HepG2 (cell line): ENCODE results near the gene SH3YL1. TPM values are rescaled to one million over a fixed set of nuclear protein-coding genes. Genes with fewer than 3 reads are reported as not detected.

ENCODE experiments used
- CBX5 ChIP-seq: sonication (generic); formaldehyde crosslinking; IDR thresholded peaks from 2 replicates; pipeline ENCODE4 v1.4.0; 2020; ENCODE audit warnings: missing genetic modification reagents, borderline replicate concordance
- GZF1 ChIP-seq: sonication (generic); formaldehyde crosslinking; IDR thresholded peaks from 2 replicates; pipeline ENCODE4 v1.5.1; 2020; ENCODE audit warnings: mild to moderate bottlenecking, missing genetic modification reagents
- HNRNPUL1 ChIP-seq: fragments of 200-400 bp; formaldehyde crosslinking; IDR thresholded peaks from 2 replicates; pipeline ENCODE4 v1.6.1; 2017; ENCODE audit warnings: low read depth, mild to moderate bottlenecking, low read length, moderate library complexity
- ZBTB42 ChIP-seq: sonication (generic); formaldehyde crosslinking; IDR thresholded peaks from 2 replicates; pipeline ENCODE4 v1.5.0; 2020; ENCODE audit warnings: mild to moderate bottlenecking, missing genetic modification reagents
- polyA plus RNA-seq, 8 experiments: library from polyadenylated mRNA; depleted of rRNA in 3 of 8; stranded (reverse) in 7 of 8; unstranded in 1 of 8; fragments of >200 nt; fragmentation: Illumina TruSeq in 4 of 8; extraction: Trizol in 4 of 8; gene quantifications; 2 replicates each; pipeline versions ENCODE4 v1.2.1 to v1.2.3, GENCODE V29; 2011 to 2016; ENCODE audit warnings: low read depth in 4 of 8, missing spikeins in 1 of 8, mixed read lengths in 1 of 8; ENCODE audit not compliant: insufficient read depth in 1 of 8
- total RNA-seq, 5 experiments: library from RNA; depleted of rRNA; stranded (reverse); fragments of >200 nt; fragmentation: Illumina TruSeq; extraction: Trizol; gene quantifications; 2 replicates each; pipeline ENCODE4 v1.2.3, GENCODE V29; 2016; ENCODE audit warnings: low read depth in 1 of 5
- TF ChIP-seq, protein P1 (sequence below): sonication (generic); formaldehyde crosslinking; IDR thresholded peaks from one replicate; pipeline ENCODE4 v1.5.1; 2020; ENCODE audit warnings: mild to moderate bottlenecking, missing genetic modification reagents; ENCODE audit errors: not compliant biosample characterization
- TF ChIP-seq, protein P2 (sequence below): IDR thresholded peaks from 2 replicates; pipeline ENCODE4 v1.6.1; 2016; ENCODE audit warnings: control low read depth

SH3YL1 gene
- total and polyA plus RNA-seq, 2 of the 13 experiments (the other 11 are each of a cell fraction or from before 2014, with no cell fraction given), result 13.0 to 48.2 TPM

DNA sequence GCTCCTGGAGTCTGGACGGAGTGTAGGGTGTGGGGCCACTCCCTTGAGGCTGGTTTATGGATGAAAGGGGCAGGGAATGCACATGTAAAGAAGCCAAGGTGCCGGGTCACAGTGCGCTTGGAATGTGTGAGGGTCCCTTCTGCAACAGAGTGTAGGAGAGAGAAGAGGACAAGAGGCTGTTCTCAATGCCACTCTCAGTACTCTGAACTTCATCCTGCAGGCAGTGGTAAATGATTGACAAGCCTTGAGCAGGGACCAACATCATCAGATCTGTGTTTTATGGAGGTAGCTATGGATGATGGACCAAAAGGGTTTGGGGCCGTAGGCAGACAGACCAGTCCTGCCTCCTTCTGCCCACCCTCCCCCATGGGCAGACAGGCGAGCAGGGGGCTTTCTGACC lies 31.3 kb upstream of the SH3YL1 start (continued):
- TF ChIP-seq, protein P1, sequence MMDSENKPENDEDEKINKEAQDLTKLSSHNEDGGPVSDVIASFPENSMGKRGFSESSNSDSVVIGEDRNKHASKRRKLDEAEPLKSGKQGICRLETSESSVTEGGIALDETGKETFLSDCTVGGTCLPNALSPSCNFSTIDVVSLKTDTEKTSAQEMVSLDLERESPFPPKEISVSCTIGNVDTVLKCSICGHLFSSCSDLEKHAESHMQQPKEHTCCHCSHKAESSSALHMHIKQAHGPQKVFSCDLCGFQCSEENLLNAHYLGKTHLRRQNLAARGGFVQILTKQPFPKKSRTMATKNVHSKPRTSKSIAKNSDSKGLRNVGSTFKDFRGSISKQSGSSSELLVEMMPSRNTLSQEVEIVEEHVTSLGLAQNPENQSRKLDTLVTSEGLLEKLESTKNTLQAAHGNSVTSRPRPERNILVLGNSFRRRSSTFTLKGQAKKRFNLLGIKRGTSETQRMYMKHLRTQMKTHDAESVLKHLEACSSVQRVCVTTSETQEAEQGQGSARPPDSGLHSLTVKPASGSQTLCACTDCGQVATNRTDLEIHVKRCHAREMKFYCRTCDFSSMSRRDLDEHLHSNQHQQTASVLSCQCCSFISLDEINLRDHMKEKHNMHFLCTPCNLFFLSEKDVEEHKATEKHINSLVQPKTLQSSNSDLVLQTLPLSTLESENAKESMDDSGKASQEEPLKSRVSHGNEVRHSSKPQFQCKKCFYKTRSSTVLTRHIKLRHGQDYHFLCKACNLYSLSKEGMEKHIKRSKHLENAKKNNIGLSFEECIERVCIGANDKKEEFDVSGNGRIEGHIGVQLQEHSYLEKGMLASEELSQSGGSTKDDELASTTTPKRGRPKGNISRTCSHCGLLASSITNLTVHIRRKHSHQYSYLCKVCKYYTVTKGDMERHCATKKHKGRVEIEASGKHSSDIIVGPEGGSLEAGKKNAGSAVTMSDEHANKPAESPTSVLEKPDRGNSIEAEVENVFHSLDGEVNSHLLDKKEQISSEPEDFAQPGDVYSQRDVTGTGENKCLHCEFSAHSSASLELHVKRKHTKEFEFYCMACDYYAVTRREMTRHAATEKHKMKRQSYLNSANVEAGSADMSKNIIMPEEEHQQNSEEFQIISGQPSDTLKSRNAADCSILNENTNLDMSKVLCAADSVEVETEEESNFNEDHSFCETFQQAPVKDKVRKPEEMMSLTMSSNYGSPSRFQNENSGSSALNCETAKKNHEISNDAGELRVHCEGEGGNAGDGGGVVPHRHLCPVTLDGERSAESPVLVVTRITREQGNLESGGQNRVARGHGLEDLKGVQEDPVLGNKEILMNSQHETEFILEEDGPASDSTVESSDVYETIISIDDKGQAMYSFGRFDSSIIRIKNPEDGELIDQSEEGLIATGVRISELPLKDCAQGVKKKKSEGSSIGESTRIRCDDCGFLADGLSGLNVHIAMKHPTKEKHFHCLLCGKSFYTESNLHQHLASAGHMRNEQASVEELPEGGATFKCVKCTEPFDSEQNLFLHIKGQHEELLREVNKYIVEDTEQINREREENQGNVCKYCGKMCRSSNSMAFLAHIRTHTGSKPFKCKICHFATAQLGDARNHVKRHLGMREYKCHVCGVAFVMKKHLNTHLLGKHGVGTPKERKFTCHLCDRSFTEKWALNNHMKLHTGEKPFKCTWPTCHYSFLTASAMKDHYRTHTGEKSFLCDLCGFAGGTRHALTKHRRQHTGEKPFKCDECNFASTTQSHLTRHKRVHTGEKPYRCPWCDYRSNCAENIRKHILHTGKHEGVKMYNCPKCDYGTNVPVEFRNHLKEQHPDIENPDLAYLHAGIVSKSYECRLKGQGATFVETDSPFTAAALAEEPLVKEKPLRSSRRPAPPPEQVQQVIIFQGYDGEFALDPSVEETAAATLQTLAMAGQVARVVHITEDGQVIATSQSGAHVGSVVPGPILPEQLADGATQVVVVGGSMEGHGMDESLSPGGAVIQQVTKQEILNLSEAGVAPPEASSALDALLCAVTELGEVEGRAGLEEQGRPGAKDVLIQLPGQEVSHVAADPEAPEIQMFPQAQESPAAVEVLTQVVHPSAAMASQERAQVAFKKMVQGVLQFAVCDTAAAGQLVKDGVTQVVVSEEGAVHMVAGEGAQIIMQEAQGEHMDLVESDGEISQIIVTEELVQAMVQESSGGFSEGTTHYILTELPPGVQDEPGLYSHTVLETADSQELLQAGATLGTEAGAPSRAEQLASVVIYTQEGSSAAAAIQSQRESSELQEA (CRISPR knock-in tag), result no peak
- TF ChIP-seq, protein P2, sequence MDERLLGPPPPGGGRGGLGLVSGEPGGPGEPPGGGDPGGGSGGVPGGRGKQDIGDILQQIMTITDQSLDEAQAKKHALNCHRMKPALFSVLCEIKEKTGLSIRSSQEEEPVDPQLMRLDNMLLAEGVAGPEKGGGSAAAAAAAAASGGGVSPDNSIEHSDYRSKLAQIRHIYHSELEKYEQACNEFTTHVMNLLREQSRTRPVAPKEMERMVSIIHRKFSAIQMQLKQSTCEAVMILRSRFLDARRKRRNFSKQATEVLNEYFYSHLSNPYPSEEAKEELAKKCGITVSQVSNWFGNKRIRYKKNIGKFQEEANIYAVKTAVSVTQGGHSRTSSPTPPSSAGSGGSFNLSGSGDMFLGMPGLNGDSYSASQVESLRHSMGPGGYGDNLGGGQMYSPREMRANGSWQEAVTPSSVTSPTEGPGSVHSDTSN (CRISPR knock-in tag), result peak; percentile 76
- TF ChIP-seq GZF1 (CRISPR knock-in tag) (no peak), CBX5 (CRISPR knock-in tag) (no peak), ZBTB42 (CRISPR knock-in tag) (no peak), HNRNPUL1 (no peak)
